ENCODE measurements around the gene OPALIN.

The OPALIN gene

DNA sequence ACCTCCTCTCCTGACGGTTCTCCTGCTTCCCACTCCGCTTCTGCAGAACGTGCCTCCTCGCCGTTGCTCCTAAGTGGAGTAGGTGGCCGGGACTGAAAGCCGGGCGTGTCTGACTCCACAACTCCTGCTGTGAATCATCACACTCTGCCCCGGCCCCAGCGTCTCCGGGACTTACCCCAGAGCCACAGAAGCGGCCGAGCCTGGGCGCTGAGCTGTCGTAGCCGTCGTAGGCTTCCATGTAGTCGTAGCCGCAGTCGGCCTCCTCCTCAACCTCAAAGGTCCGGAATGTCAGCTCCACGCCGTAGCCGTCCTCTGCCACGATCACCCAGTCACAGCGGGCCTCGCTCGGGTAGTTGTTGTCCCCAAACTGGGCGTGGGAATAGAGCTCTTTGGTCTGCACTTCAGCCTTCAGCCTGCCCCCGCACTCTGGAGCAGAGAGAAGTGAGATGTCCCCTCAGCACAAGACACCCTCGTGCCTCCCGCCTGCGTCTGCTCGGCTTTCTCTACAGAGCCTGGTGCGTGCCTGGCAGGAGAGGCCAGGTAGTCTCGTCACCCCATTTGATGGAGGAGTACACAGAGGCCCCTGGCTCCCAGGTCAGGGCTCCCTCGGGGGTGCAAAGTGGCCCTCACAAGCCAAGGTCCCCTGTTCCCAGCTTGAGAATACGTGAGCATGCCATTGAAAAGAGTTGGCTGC is 11.2 kb upstream of the OPALIN start:
- no peak overlapping the region for H3K4ac ChIP-seq (ENCODE audit: low read depth in 1 of 2, low read length in 2 of 2)
- no peak overlapping the region for H4K91ac ChIP-seq (ENCODE audit: low read length)
- H2BK15ac ChIP-seq (ENCODE audit: low read depth, poor library complexity, severe bottlenecking): no peak overlapping the region
- H3K23ac ChIP-seq (ENCODE audit: low read length in 2 of 2): no peak overlapping the region
- H2AFZ ChIP-seq (ENCODE audit: low read depth, low read length): no peak overlapping the region
- no peak overlapping the region for H4K8ac ChIP-seq (ENCODE audit: low read length)
- peaks cover 14% of the 10 kb centered on the region for H3K4me1 ChIP-seq (ENCODE audit: control insufficient read depth, insufficient read depth, low read depth, low read length)
- H3K4me3 ChIP-seq (ENCODE audit: insufficient read depth in 1 of 2, low read depth in 1 of 2, low read length in 2 of 2): no peak overlapping the region
- H3K36me3 ChIP-seq (ENCODE audit: control insufficient read depth in 1 of 2, insufficient read depth in 2 of 2, low read depth in 1 of 2, low read length in 2 of 2): peaks cover 0 to 30% of the 10 kb centered on the region in 2 experiments
- 83% methylated on average over 37 of the region's 38 CpGs for WGBS
- no peak overlapping the region for H2BK12ac ChIP-seq (ENCODE audit: low read length in 2 of 2)
- H3K27me3 ChIP-seq (ENCODE audit: control insufficient read depth in 1 of 2, insufficient read depth in 1 of 2, low read length in 2 of 2): peaks cover 3 to 26% of the 10 kb centered on the region in 2 experiments
- H3K9ac ChIP-seq (ENCODE audit: low read length): no peak overlapping the region
- no peaks in the 10 kb centered on the region for H3K9me3 ChIP-seq (ENCODE audit: control insufficient read depth, low read length)
- no peak overlapping the region for H2BK5ac ChIP-seq (ENCODE audit: low read depth, low read length, poor library complexity, severe bottlenecking)
- no peak overlapping the region for H3K27ac ChIP-seq (ENCODE audit: low read length, poor library complexity, severe bottlenecking)
- no peak overlapping the region for H2AK5ac ChIP-seq (ENCODE audit: low read length, severe bottlenecking)
- no peak overlapping the region for H2BK120ac ChIP-seq (ENCODE audit: low read depth, low read length)
- H3K14ac ChIP-seq (ENCODE audit: low read length in 2 of 2): no peak overlapping the region
- no peak for DNase-seq
- H3K18ac ChIP-seq (ENCODE audit: low read depth in 1 of 2, low read length in 2 of 2): no peak overlapping the region
- no peaks in the 10 kb centered on the region for H3K79me1 ChIP-seq (replicated peaks; ENCODE audit: low read length, poor library complexity, severe bottlenecking)
- H3K4me2 ChIP-seq (ENCODE audit: low read length, poor library complexity, severe bottlenecking): no peak overlapping the region

DNA sequence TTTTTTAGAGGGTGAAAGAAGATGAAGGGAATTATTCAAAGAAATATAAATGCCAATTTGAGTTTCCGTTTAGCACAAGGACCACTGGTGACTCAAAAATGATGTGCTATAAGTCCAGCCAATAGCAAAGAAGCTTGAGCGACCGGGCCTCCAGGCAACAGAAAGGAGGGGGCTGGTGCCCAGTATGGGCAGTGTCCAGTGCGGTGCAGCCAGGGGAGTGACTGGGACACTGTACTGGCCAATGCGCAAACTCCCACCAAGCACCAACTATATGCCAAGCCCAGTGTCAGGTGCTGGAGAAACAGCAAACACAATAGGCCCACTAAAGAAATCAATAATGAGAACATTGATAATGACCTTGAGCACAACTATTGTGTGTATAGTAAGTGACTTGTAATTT is 10.2 kb upstream of the OPALIN start:
- no peak overlapping the region for H4K91ac ChIP-seq (ENCODE audit: low read length)
- H2AK5ac ChIP-seq (ENCODE audit: low read length, severe bottlenecking): peak overlapping the region; percentile 26
- H3K9ac ChIP-seq (ENCODE audit: low read length): no peak overlapping the region
- H3K27ac ChIP-seq (ENCODE audit: low read length, poor library complexity, severe bottlenecking): no peak overlapping the region
- H3K36me3 ChIP-seq (ENCODE audit: control insufficient read depth in 1 of 2, insufficient read depth in 2 of 2, low read depth in 1 of 2, low read length in 2 of 2): peaks cover 0 to 23% of the 10 kb centered on the region in 2 experiments
- H3K18ac ChIP-seq (ENCODE audit: low read depth in 1 of 2, low read length in 2 of 2): no peak overlapping the region
- H4K8ac ChIP-seq (ENCODE audit: low read length): no peak overlapping the region
- no peak overlapping the region for H3K14ac ChIP-seq (ENCODE audit: low read length in 2 of 2)
- WGBS: over 99% methylated on average over 5 of the region's 5 CpGs
- no peak overlapping the region for H3K4me3 ChIP-seq (ENCODE audit: insufficient read depth in 1 of 2, low read depth in 1 of 2, low read length in 2 of 2)
- no peak overlapping the region for H3K4ac ChIP-seq (ENCODE audit: low read depth in 1 of 2, low read length in 2 of 2)
- H2BK5ac ChIP-seq (ENCODE audit: low read depth, low read length, poor library complexity, severe bottlenecking): no peak overlapping the region
- H3K4me1 ChIP-seq (ENCODE audit: control insufficient read depth, insufficient read depth, low read depth, low read length): peaks cover 8% of the 10 kb centered on the region
- H3K9me3 ChIP-seq (ENCODE audit: control insufficient read depth, low read length): no peaks in the 10 kb centered on the region
- H3K79me1 ChIP-seq (replicated peaks; ENCODE audit: low read length, poor library complexity, severe bottlenecking): no peaks in the 10 kb centered on the region
- H3K27me3 ChIP-seq (ENCODE audit: control insufficient read depth in 1 of 2, insufficient read depth in 1 of 2, low read length in 2 of 2): peaks cover 0 to 20% of the 10 kb centered on the region in 2 experiments
- H3K4me2 ChIP-seq (ENCODE audit: low read length, poor library complexity, severe bottlenecking): no peak overlapping the region
- no peak overlapping the region for H2BK15ac ChIP-seq (ENCODE audit: low read depth, poor library complexity, severe bottlenecking)
- no peak overlapping the region for H2BK120ac ChIP-seq (ENCODE audit: low read depth, low read length)
- no peak overlapping the region for H2AFZ ChIP-seq (ENCODE audit: low read depth, low read length)
- no peak for DNase-seq
- no peak overlapping the region for H2BK12ac ChIP-seq (ENCODE audit: low read length in 2 of 2)
- H3K23ac ChIP-seq (ENCODE audit: low read length in 2 of 2): no peak overlapping the region

DNA sequence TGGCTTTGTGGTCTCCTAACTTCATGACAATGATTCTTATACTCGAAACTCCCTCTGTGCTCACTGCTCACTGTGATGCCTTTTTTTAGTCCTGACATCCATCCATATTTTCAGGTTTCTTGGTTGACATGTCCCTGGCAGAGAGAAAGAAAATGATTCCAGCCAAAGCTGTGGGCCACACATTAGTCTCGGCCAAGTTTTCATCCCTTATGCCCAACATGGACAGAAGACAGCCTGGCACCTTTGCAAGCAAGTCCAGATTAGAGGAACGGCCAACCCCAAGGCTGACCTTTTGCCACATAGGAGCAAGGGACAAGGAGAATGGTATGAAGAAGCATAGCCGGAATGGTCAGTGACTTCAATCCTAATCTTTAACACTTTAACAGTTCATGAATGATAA is 8.7 kb upstream of the OPALIN start:
- Histone ChIP-seq H2BK120ac (ENCODE audit: low read depth, low read length) (no peak overlapping the region), H2AFZ (ENCODE audit: low read depth, low read length) (no peak overlapping the region), H3K27ac (ENCODE audit: low read length, poor library complexity, severe bottlenecking) (no peak overlapping the region), H2AK5ac (ENCODE audit: low read length, severe bottlenecking) (no peak overlapping the region), H4K8ac (ENCODE audit: low read length) (no peak overlapping the region), H2BK12ac (ENCODE audit: low read length in 2 of 2) (no peak overlapping the region), H2BK15ac (ENCODE audit: low read depth, poor library complexity, severe bottlenecking) (no peak overlapping the region), H3K4me3 (ENCODE audit: insufficient read depth in 1 of 2, low read depth in 1 of 2, low read length in 2 of 2) (no peak overlapping the region), H2BK5ac (ENCODE audit: low read depth, low read length, poor library complexity, severe bottlenecking) (no peak overlapping the region), H3K9ac (ENCODE audit: low read length) (no peak overlapping the region), H4K91ac (ENCODE audit: low read length) (no peak overlapping the region), H3K4me2 (ENCODE audit: low read length, poor library complexity, severe bottlenecking) (no peak overlapping the region), H3K36me3 (ENCODE audit: control insufficient read depth in 1 of 2, insufficient read depth in 2 of 2, low read depth in 1 of 2, low read length in 2 of 2) (peaks cover 0 to 16% of the 10 kb centered on the region in 2 experiments), H3K79me1 (replicated peaks; ENCODE audit: low read length, poor library complexity, severe bottlenecking) (no peaks in the 10 kb centered on the region), H3K18ac (ENCODE audit: low read depth in 1 of 2, low read length in 2 of 2) (no peak overlapping the region), H3K27me3 (ENCODE audit: control insufficient read depth in 1 of 2, insufficient read depth in 1 of 2, low read length in 2 of 2) (peaks cover 0 to 21% of the 10 kb centered on the region in 2 experiments), H3K9me3 (ENCODE audit: control insufficient read depth, low read length) (no peaks in the 10 kb centered on the region), H3K4me1 (ENCODE audit: control insufficient read depth, insufficient read depth, low read depth, low read length) (peaks cover 8% of the 10 kb centered on the region), H3K14ac (ENCODE audit: low read length in 2 of 2) (no peak overlapping the region), H3K23ac (ENCODE audit: low read length in 2 of 2) (no peak overlapping the region), H3K4ac (ENCODE audit: low read depth in 1 of 2, low read length in 2 of 2) (no peak overlapping the region)
- DNase-seq: no peak
- 83% methylated on average over 3 of the region's 4 CpGs for WGBS

DNA sequence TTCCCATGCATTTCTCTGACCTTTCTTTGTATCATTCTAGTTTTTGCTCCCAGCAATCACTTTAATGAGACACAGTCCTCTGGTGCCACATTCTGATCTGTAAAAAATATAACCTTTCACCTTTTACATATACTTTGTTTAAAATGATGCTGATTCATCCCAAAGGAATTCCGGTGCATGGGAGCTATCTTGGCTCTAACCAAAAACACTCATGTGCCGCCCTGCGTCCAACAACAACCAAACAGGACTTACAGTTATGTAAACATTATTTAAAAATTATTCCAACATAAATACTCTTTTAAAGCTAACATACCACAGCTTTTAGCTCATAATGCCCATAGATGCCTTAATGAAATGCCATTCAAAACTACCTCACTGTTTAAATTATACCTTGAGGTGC is 7.7 kb upstream of the OPALIN start:
- 5% methylated on average over 3 of the region's 3 CpGs for WGBS
- Histone ChIP-seq H3K4me3 (ENCODE audit: insufficient read depth in 1 of 2, low read depth in 1 of 2, low read length in 2 of 2) (no peak overlapping the region), H3K9ac (ENCODE audit: low read length) (no peak overlapping the region), H3K18ac (ENCODE audit: low read depth in 1 of 2, low read length in 2 of 2) (no peak overlapping the region), H3K4me2 (ENCODE audit: low read length, poor library complexity, severe bottlenecking) (no peak overlapping the region), H3K79me1 (replicated peaks; ENCODE audit: low read length, poor library complexity, severe bottlenecking) (no peaks in the 10 kb centered on the region), H3K27ac (ENCODE audit: low read length, poor library complexity, severe bottlenecking) (no peak overlapping the region), H3K4me1 (ENCODE audit: control insufficient read depth, insufficient read depth, low read depth, low read length) (peaks cover 8% of the 10 kb centered on the region), H2BK15ac (ENCODE audit: low read depth, poor library complexity, severe bottlenecking) (no peak overlapping the region), H3K9me3 (ENCODE audit: control insufficient read depth, low read length) (no peaks in the 10 kb centered on the region), H2BK5ac (ENCODE audit: low read depth, low read length, poor library complexity, severe bottlenecking) (no peak overlapping the region), H3K4ac (ENCODE audit: low read depth in 1 of 2, low read length in 2 of 2) (no peak overlapping the region), H3K23ac (ENCODE audit: low read length in 2 of 2) (no peak overlapping the region), H2AK5ac (ENCODE audit: low read length, severe bottlenecking) (no peak overlapping the region), H2BK120ac (ENCODE audit: low read depth, low read length) (no peak overlapping the region), H4K91ac (ENCODE audit: low read length) (no peak overlapping the region), H3K27me3 (ENCODE audit: control insufficient read depth in 1 of 2, insufficient read depth in 1 of 2, low read length in 2 of 2) (peaks cover 0 to 15% of the 10 kb centered on the region in 2 experiments), H4K8ac (ENCODE audit: low read length) (no peak overlapping the region), H2AFZ (ENCODE audit: low read depth, low read length) (no peak overlapping the region), H3K36me3 (ENCODE audit: control insufficient read depth in 1 of 2, insufficient read depth in 2 of 2, low read depth in 1 of 2, low read length in 2 of 2) (peaks cover 0 to 10% of the 10 kb centered on the region in 2 experiments), H2BK12ac (ENCODE audit: low read length in 2 of 2) (no peak overlapping the region), H3K14ac (ENCODE audit: low read length in 2 of 2) (no peak overlapping the region)
- peak; percentile 15 for DNase-seq

All from mesenchymal stem cell (in vitro differentiated cells and primary cell).